ENCODE results near the gene TBP. TPM values are rescaled to one million over a fixed set of nuclear protein-coding genes. Genes with fewer than 3 reads are reported as not detected.

TBP gene
- total RNA-seq, 2 donors from 2014 or later, result 21.6 to 28.0 TPM

DNA sequence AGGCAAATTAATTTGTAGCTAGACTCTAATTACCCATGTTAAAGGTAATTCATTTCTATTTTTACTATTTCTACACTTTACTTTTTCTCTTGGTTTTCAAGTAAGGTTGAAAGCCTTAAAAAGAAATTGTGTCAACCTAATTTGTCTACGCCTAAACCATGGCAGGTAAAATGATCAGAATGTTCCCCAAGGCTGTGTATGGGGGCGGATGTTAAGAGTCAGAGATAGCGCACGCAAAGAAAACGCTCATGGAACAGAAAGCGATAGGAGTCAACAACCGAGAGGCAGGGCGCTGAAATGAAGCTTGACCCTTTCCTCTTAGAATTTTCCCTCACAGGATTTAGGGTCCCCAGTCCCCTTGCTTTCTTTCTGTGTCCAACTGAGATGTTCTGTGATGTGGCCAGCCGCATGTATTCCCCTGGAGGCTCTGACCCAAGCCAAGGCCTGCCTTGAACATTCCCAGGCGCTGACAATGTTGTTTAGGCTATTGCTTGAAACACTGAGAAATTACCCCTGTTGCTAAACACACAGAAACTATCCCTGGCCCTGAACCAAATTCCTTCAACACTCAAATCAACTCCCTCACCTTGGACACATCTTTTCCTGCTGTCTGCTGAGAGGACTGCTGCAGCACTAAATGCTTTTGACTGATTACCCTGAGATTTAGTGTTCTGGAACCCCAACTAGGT is 12.0 kb upstream of the TBP start:
- Histone ChIP-seq H3K9ac (ENCODE audit: extremely low read depth, low read length, poor library complexity, severe bottlenecking) (no peak overlapping the region), H3K27me3 (ENCODE audit: control insufficient read depth, insufficient read depth, low read length, poor library complexity, severe bottlenecking) (no peaks in the 10 kb centered on the region), H3K27ac (ENCODE audit: low read depth, low read length) (no peak overlapping the region), H3K4me3 (ENCODE audit: low read length) (no peak overlapping the region), H3K36me3 (ENCODE audit: control insufficient read depth, insufficient read depth, low read length) (peaks cover 96% of the 10 kb centered on the region), H3K4me1 (ENCODE audit: control insufficient read depth, insufficient read depth, low read length) (no peaks in the 10 kb centered on the region), H3K9me3 (ENCODE audit: control insufficient read depth, low read length) (no peaks in the 10 kb centered on the region)
- DNase-seq, result no peak
- WGBS, 2 experiments (ENCODE audit: insufficient coverage in 1 of 2, insufficient read length in 1 of 2), result 89 to 93% methylated on average over 2 to 10 of the region's 10 CpGs
- no peaks in the 10 kb centered on the region for H3K27me3 Mint-ChIP-seq (ENCODE audit: insufficient read depth)
- no peak overlapping the region for H3K4me3 Mint-ChIP-seq
- no peaks in the 10 kb centered on the region for H3K9me3 Mint-ChIP-seq
- H3K27ac Mint-ChIP-seq, result peak overlapping the region; percentile 39
- H3K4me1 Mint-ChIP-seq, result no peaks in the 10 kb centered on the region
- TF ChIP-seq, protein P1, sequence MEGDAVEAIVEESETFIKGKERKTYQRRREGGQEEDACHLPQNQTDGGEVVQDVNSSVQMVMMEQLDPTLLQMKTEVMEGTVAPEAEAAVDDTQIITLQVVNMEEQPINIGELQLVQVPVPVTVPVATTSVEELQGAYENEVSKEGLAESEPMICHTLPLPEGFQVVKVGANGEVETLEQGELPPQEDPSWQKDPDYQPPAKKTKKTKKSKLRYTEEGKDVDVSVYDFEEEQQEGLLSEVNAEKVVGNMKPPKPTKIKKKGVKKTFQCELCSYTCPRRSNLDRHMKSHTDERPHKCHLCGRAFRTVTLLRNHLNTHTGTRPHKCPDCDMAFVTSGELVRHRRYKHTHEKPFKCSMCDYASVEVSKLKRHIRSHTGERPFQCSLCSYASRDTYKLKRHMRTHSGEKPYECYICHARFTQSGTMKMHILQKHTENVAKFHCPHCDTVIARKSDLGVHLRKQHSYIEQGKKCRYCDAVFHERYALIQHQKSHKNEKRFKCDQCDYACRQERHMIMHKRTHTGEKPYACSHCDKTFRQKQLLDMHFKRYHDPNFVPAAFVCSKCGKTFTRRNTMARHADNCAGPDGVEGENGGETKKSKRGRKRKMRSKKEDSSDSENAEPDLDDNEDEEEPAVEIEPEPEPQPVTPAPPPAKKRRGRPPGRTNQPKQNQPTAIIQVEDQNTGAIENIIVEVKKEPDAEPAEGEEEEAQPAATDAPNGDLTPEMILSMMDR (conservative IDR thresholded peaks at IDR 0.05), result no peak
- peaks cover 79% of the 10 kb centered on the region for H3K36me3 Mint-ChIP-seq (ENCODE audit: low read depth)

DNA sequence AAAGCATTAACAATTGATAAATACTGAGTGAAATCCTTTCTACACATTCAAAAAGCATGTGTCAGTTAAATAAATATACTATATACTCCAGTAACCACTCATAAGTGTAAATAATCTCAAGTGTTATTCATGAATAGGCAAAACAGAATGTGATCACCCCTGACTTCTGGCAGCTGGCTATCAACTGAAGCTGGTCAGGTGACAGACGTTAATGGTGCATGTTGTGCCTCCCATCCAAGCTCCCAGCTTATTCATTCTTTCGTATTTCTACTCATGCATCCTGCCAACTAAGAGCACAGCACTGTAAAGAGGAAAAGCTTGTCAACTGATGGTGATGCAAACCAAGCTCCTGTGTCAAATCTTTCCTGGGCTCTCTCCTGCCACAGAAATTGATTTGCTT is 8.8 kb upstream of the TBP start:
- Histone ChIP-seq H3K4me3 (ENCODE audit: low read length) (no peak overlapping the region), H3K36me3 (ENCODE audit: control insufficient read depth, insufficient read depth, low read length) (peaks cover 97% of the 10 kb centered on the region), H3K9me3 (ENCODE audit: control insufficient read depth, low read length) (no peaks in the 10 kb centered on the region), H3K9ac (ENCODE audit: extremely low read depth, low read length, poor library complexity, severe bottlenecking) (no peak overlapping the region), H3K4me1 (ENCODE audit: control insufficient read depth, insufficient read depth, low read length) (no peaks in the 10 kb centered on the region), H3K27me3 (ENCODE audit: control insufficient read depth, insufficient read depth, low read length, poor library complexity, severe bottlenecking) (no peaks in the 10 kb centered on the region), H3K27ac (ENCODE audit: low read depth, low read length) (no peak overlapping the region)
- no peaks in the 10 kb centered on the region for H3K9me3 Mint-ChIP-seq
- H3K4me3 Mint-ChIP-seq, result no peak overlapping the region
- no peak for DNase-seq
- 44 to 100% methylated on average over 1 to 2 of the region's 2 CpGs for WGBS, 2 experiments (ENCODE audit: insufficient coverage in 1 of 2, insufficient read length in 1 of 2)
- no peak overlapping the region for H3K27ac Mint-ChIP-seq
- peaks cover 6% of the 10 kb centered on the region for H3K4me1 Mint-ChIP-seq
- H3K27me3 Mint-ChIP-seq (ENCODE audit: insufficient read depth), result no peaks in the 10 kb centered on the region
- TF ChIP-seq, protein P1 (conservative IDR thresholded peaks at IDR 0.05), result no peak
- H3K36me3 Mint-ChIP-seq (ENCODE audit: low read depth), result peaks cover 72% of the 10 kb centered on the region

DNA sequence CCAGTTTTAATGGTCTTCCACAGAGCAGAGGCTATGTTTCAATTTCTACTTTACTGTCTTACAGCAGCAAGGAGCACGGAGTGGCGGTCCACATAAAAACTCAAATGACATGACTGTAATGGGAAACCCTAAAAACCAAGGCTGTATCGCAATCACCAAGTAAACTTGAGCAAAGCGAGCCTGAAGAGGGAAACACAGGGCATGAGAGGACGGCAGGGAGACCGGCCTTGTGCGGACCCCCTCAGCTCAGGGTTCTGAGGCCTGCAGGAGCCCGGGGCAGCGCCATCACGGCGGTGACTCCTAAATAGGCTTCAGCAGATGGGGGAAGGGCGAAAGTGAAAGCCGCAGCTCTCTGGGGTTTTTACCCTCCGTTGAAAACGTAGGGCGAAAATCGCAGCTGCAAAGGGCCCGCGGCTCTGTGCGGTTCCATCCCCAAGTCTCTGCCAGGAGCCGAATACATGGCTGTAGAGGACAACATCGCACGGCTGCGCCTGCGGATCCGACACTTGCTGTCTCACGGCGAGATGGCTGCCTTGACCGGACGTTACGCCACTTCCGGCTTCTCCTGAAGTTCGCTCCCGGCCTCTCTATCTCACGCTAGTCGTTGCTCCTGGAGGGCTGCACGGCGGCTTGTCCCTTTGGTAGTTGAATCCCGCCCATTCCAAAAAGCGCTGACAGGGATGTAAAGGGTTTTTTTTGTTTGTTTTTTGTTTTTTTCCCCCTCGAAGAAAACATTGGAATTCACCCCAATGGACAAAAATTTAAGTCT is 1.2 kb upstream of the TBP start, which contains the start of gene PSMB1:
PSMB1 (minus strand) TSS at position 543 of the 769 bp plus-strand sequence; CDS start at position 478, 65 bp downstream.
- Mint-ChIP-seq H3K27ac (no peak within 1 kb of the TSS), H3K27me3 (ENCODE audit: insufficient read depth) (no peaks in the 10 kb centered on the region), H3K36me3 (ENCODE audit: low read depth) (peaks cover 19% of the 10 kb centered on the region), H3K4me3 (no peak within 1 kb of the TSS), H3K9me3 (no peaks in the 10 kb centered on the region), H3K4me1 (peaks cover 16% of the 10 kb centered on the region)
- TF ChIP-seq, protein P1 (conservative IDR thresholded peaks at IDR 0.05), result no peak
- H3K27ac ChIP-seq (ENCODE audit: low read depth, low read length), result peak within 1 kb of the TSS; percentile 96
- H3K36me3 ChIP-seq (ENCODE audit: control insufficient read depth, insufficient read depth, low read length), result peaks cover 31% of the 10 kb centered on the region
- peak within 1 kb of the TSS; percentile 94 for H3K9ac ChIP-seq (ENCODE audit: extremely low read depth, low read length, poor library complexity, severe bottlenecking)
- H3K4me3 ChIP-seq (ENCODE audit: low read length), result peak within 1 kb of the TSS; percentile 91
- no peaks in the 10 kb centered on the region for H3K9me3 ChIP-seq (ENCODE audit: control insufficient read depth, low read length)
- peak; percentile 97 for DNase-seq
- 0% methylated on average over 27 to 41 of the region's 41 CpGs for WGBS, 2 experiments (ENCODE audit: insufficient coverage in 1 of 2, insufficient read length in 1 of 2)
- no peaks in the 10 kb centered on the region for H3K27me3 ChIP-seq (ENCODE audit: control insufficient read depth, insufficient read depth, low read length, poor library complexity, severe bottlenecking)
- H3K4me1 ChIP-seq (ENCODE audit: control insufficient read depth, insufficient read depth, low read length), result no peaks in the 10 kb centered on the region

Data from endodermal cell (in vitro differentiated cells).